PFSK-1 (cell line): ENCODE measurements around the gene FAM9C.

Source experiments
- POLR2AphosphoS5 ChIP-seq: IDR thresholded peaks from 2 replicates; pipeline ENCODE4 v1.6.1; 2012; ENCODE audit warnings: low read depth, mild to moderate bottlenecking, control low read depth, low read length, moderate library complexity
- REST ChIP-seq, 2 experiments: IDR thresholded peaks; 2 replicates each; pipeline versions ENCODE4 v1.6.1 to v1.8.0; 2011 to 2012; ENCODE audit warnings: low read depth in 2 of 2, low read length in 2 of 2, control low read depth in 1 of 2, inconsistent platforms in 1 of 2, mild to moderate bottlenecking in 1 of 2, moderate library complexity in 1 of 2; ENCODE audit not compliant: insufficient read depth in 1 of 2

- TF ChIP-seq POLR2AphosphoS5 (no peak), REST (IDR thresholded peaks at IDR 0.05; ENCODE audit: insufficient read depth in 1 of 2, low read depth in 2 of 2, low read length in 2 of 2) (no peak)
Observed at GRCh38 chrX:12986164-12986779, 58.1 kb downstream of the FAM9C start.
